Endothelial cell of umbilical vein (primary cell): Measurements from ENCODE around the gene ATP11B. TPM values are rescaled to one million over a fixed set of nuclear protein-coding genes. Genes with fewer than 3 reads are reported as not detected.

Source experiments
- BruUV-seq: library from RNA; stranded (reverse); fragments of 400-500 nt; replicated peaks from 2 replicates; lab custom pipeline; 2021; lab: Mats Ljungman, UMichigan
- CTCF ChIA-PET: fragments of 300-600, 350-600 bp; sonication (Branson Sonifier 250); formaldehyde crosslinking; loops from one replicate; lab custom pipeline; 2021; ENCODE audit warnings: antibody characterized with exemption, inconsistent platforms; lab: Charles Lee
- POLR2A ChIA-PET: fragments of 300-600, 350-600 bp; sonication (Branson Sonifier 250); formaldehyde crosslinking; loops from one replicate; lab custom pipeline; 2021; ENCODE audit warnings: antibody characterized with exemption, inconsistent platforms; lab: Charles Lee
- DNase-seq: peaks from one replicate; pipeline ENCODE4 v3.0.0-alpha.2; 2011; ENCODE audit warnings: low read depth, low spot score
- FAIRE-seq: peaks from 2 replicates; lab custom pipeline; 2011; peaks lifted over from hg19 to GRCh38; lab: Jason Lieb, UNC
- H2AFZ ChIP-seq: 2 replicates; pipeline ENCODE4 v1.6.0; 2012; ENCODE audit warnings: low read depth, low read length, control low read depth, inconsistent platforms
- H3K27ac ChIP-seq: 2 replicates; pipeline ENCODE4 v1.5.1; 2011; ENCODE audit warnings: low read depth, mild to moderate bottlenecking, control low read depth, low read length, moderate library complexity; ENCODE audit not compliant: insufficient read depth
- H3K27me3 ChIP-seq, 2 experiments: 2 replicates each; pipeline versions ENCODE4 v1.6.0 to v1.6.1; 2011; ENCODE audit warnings: low read length in 2 of 2, mixed read lengths in 1 of 2; ENCODE audit not compliant: control insufficient read depth in 2 of 2, insufficient read depth in 2 of 2
- H3K36me3 ChIP-seq, 2 experiments: 2 replicates in 1 of 2; 3 replicates in 1 of 2; pipeline ENCODE4 v1.5.1; 2011; ENCODE audit warnings: low read length in 2 of 2, mild to moderate bottlenecking in 1 of 2, moderate library complexity in 1 of 2; ENCODE audit not compliant: control insufficient read depth in 2 of 2, insufficient read depth in 2 of 2; ENCODE audit errors: extremely low read depth in 1 of 2
- H3K4me1 ChIP-seq: 3 replicates; pipeline ENCODE4 v1.5.1; 2011; ENCODE audit warnings: mild to moderate bottlenecking, low read length; ENCODE audit not compliant: control insufficient read depth, insufficient read depth; ENCODE audit errors: extremely low read depth
- H3K4me2 ChIP-seq: 2 replicates; pipeline ENCODE4 v1.6.1; 2011; ENCODE audit warnings: low read length, control low read depth, mixed read lengths; ENCODE audit not compliant: insufficient read depth
- H3K4me3 ChIP-seq, 3 experiments: fragments of 200-600 bp in 1 of 3; sonication (generic), shearing (Covaris generic) in 1 of 3; replicated peaks in 1 of 3; 2 replicates each; pipeline ENCODE4 v1.5.1; 2011 to 2016; ENCODE audit warnings: control low read depth in 3 of 3, low read length in 3 of 3, mild to moderate bottlenecking in 2 of 3, inconsistent platforms in 1 of 3, low read depth in 1 of 3, moderate library complexity in 1 of 3; ENCODE audit not compliant: insufficient read depth in 1 of 3
- H3K79me2 ChIP-seq: 2 replicates; pipeline ENCODE4 v1.6.0; 2012; ENCODE audit warnings: low read length, inconsistent platforms; ENCODE audit not compliant: control insufficient read depth, insufficient read depth
- H3K9ac ChIP-seq: replicated peaks from 2 replicates; pipeline ENCODE3; 2011; ENCODE audit warnings: low read length, control low read depth; ENCODE audit not compliant: insufficient read depth; ENCODE audit errors: extremely low read depth
- H3K9me1 ChIP-seq: replicated peaks from 3 replicates; pipeline ENCODE4 v1.6.0; 2011; ENCODE audit warnings: mild to moderate bottlenecking, low read length; ENCODE audit not compliant: control insufficient read depth, insufficient read depth; ENCODE audit errors: extremely low read depth
- H3K9me3 ChIP-seq: replicated peaks from 2 replicates; pipeline ENCODE4 v1.5.1; 2012; ENCODE audit warnings: low read length, inconsistent platforms; ENCODE audit not compliant: control insufficient read depth, insufficient read depth
- H4K20me1 ChIP-seq: replicated peaks from 2 replicates; pipeline ENCODE3; 2011; ENCODE audit warnings: mild to moderate bottlenecking, low read length; ENCODE audit not compliant: control insufficient read depth, insufficient read depth; ENCODE audit errors: extremely low read depth
- CTCF ChIP-seq, 2 donors: IDR thresholded peaks; 1 replicate in 1 of 2; 2 replicates in 1 of 2; pipeline ENCODE4 v1.5.1; 2011; ENCODE audit warnings: low read length in 2 of 2, mild to moderate bottlenecking in 2 of 2, moderate library complexity in 2 of 2, control low read depth in 1 of 2, inconsistent platforms in 1 of 2, low read depth in 1 of 2; ENCODE audit not compliant: insufficient read depth in 1 of 2; ENCODE audit errors: extremely low read depth in 1 of 2
- EZH2 ChIP-seq: IDR thresholded peaks from 2 replicates; pipeline ENCODE4 v1.6.1; 2012; ENCODE audit warnings: borderline replicate concordance, low read depth, mild to moderate bottlenecking, moderate library complexity, low read length, inconsistent platforms; ENCODE audit not compliant: severe bottlenecking
- FOS ChIP-seq: IDR thresholded peaks from 2 replicates; pipeline ENCODE4 v1.6.1; 2011; ENCODE audit warnings: mild to moderate bottlenecking, low read length, moderate library complexity, borderline replicate concordance; ENCODE audit not compliant: insufficient read depth
- GATA2 ChIP-seq: IDR thresholded peaks from 2 replicates; pipeline ENCODE4 v1.7.0; 2011; ENCODE audit warnings: low read depth, mild to moderate bottlenecking, moderate library complexity, mixed read lengths, low read length; ENCODE audit not compliant: insufficient read length, insufficient read depth
- JUN ChIP-seq: IDR thresholded peaks from 2 replicates; pipeline ENCODE4 v1.6.1; 2011; ENCODE audit warnings: borderline replicate concordance, low read depth; ENCODE audit not compliant: insufficient read length, insufficient read depth
- MAX ChIP-seq: IDR thresholded peaks from 2 replicates; pipeline ENCODE4 v1.6.1; 2011; ENCODE audit not compliant: insufficient read depth, insufficient read length
- MYC ChIP-seq: IDR thresholded peaks from one replicate; pipeline ENCODE4 v1.6.1; 2011; ENCODE audit warnings: mild to moderate bottlenecking, low read depth, low read length
- POLR2A ChIP-seq: IDR thresholded peaks from 2 replicates; pipeline ENCODE4 v1.6.1; 2012; ENCODE audit warnings: low read depth, mild to moderate bottlenecking, control low read depth, low read length
- POLR2AphosphoS5 ChIP-seq: IDR thresholded peaks from 2 replicates; pipeline ENCODE4 v1.6.1; 2012; ENCODE audit warnings: low read depth, mild to moderate bottlenecking, control low read depth, low read length, moderate library complexity; ENCODE audit not compliant: insufficient read depth
- dilution Hi-C: fragments of 300-500 bp; cut with MboI; formaldehyde crosslinking; loops from one replicate; pipeline ENCODE4 v1.15.0; 2019; ENCODE audit warnings: low sequenced_read_pairs; ENCODE audit not compliant: extremely low pct_ligation_motif_present
- intact Hi-C: fragments of 100-400 bp; cut with micrococcal nuclease; formaldehyde crosslinking; loops from one replicate; pipeline ENCODE4 v1.10.0; 2022
- polyA plus RNA-seq, 4 experiments: library from polyadenylated mRNA; depleted of rRNA in 3 of 4; stranded (reverse) in 3 of 4; unstranded in 1 of 4; fragments of >200 nt; gene quantifications; 2 replicates each; pipeline versions ENCODE4 v1.2.1 to v1.2.3, GENCODE V29; 2011 to 2012; ENCODE audit warnings: missing spikeins in 1 of 4
- total RNA-seq: library from RNA; stranded (reverse); gene quantifications from 2 replicates; pipeline ENCODE4 v1.2.3, GENCODE V29; 2021

ATP11B gene
- total and polyA plus RNA-seq, 2 donors (not counting 3 experiments of a cell fraction or from before 2014, with no cell fraction given): 10.1 to 49.3 TPM

GRCh38 chr3:182862159-182862860 lies 69.0 kb downstream of the ATP11B start:
- BruUV-seq: no TSS peak
- H3K4me3 ChIP-seq: no peak overlapping the region
- H3K27me3 ChIP-seq: no peaks in the 10 kb centered on the region
- no peak overlapping the region for H3K9ac ChIP-seq
- no peak overlapping the region for H2AFZ ChIP-seq
- CTCF ChIA-PET: interaction anchor here (0.8 to 2.0 kb wide), 4 partner anchors 10 to 152 kb away, joined by 3 to 20 read pairs (median 4); no protein-coding TSS in a partner anchor
- H3K9me1 ChIP-seq: no peaks in the 10 kb centered on the region
- FAIRE-seq (no peak), DNase-seq (no peak)
- intact Hi-C loops (no loop called here), dilution Hi-C loops (no loop called here)
- no peak overlapping the region for H3K4me2 ChIP-seq
- no peaks in the 10 kb centered on the region for H3K79me2 ChIP-seq
- H3K36me3 ChIP-seq: peaks cover 0 to 2% of the 10 kb centered on the region in 2 experiments
- no peak overlapping the region for H3K27ac ChIP-seq
- no peaks in the 10 kb centered on the region for H4K20me1 ChIP-seq
- TF ChIP-seq GATA2 (no peak), POLR2AphosphoS5 (no peak), POLR2A (no peak), MYC (no peak), EZH2 (no peak), MAX (no peak), FOS (no peak), CTCF (IDR thresholded peaks at IDR 0.05; ENCODE audit: extremely low read depth in 1 of 2, insufficient read depth in 1 of 2, low read depth in 1 of 2, low read length in 2 of 2) (no peak), JUN (no peak)
- H3K4me1 ChIP-seq: no peaks in the 10 kb centered on the region
- no peaks in the 10 kb centered on the region for H3K9me3 ChIP-seq
- POLR2A ChIA-PET: no interaction called here
